Adipose tissue (tissue), 3 donors: ENCODE results near the gene HOMEZ. TPM values are rescaled to one million over a fixed set of nuclear protein-coding genes. Genes with fewer than 3 reads are reported as not detected.
A peak's percentile ranks its signal among the peaks of the same experiment; 100 is the strongest.

Source experiments
- H3K27ac ChIP-seq: one replicate; pipeline ENCODE4 v1.5.1; 2013; ENCODE audit warnings: low read depth, low read length
- WGBS, 3 donors: extraction: QIAGEN DNeasy Blood & Tissue Kit; methylation state at CpG; one replicate each; pipeline ENCODE4 v1.1.7; 2013; 5-methylcytosine and 5-hydroxymethylcytosine counted together
- polyA plus RNA-seq, 3 donors: library from polyadenylated mRNA; stranded (reverse); fragments of 200-250 nt; gene quantifications; one replicate each; pipeline ENCODE4 v1.2.3, GENCODE V29; 2013
- donor health status: healthy with polysubstance abuse.
- donor health status: Bipolar disorder and iron deficiency.
- donor health status: healthy.

HOMEZ gene
- polyA plus RNA-seq, 3 donors = 3.5 to 6.4 (median 3.8) TPM

DNA sequence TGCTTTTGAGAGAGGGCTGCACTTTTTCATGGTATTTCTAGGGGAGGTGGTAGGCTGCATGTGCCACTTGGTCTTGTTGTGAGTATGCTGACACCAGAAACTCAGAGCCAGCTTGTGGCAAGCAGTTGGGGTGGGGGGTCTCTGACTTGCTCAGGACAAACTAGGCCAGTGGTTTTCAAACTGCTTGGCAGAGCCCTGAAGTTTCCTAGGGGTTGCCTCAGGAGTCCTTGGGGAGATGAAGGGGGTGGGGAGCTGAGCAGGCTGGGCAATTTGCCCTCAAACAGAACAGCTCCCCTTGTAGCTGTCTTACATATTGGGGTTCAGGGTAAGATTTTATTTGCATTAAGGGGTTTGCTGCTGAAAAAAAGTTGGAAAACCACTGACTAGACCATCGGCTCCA lies 24.6 kb upstream of the HOMEZ start:
- WGBS, 3 donors = 85 to 93% (median 92%) methylated on average over 1 of the region's 1 CpG
- no peak overlapping the region for H3K27ac ChIP-seq

DNA sequence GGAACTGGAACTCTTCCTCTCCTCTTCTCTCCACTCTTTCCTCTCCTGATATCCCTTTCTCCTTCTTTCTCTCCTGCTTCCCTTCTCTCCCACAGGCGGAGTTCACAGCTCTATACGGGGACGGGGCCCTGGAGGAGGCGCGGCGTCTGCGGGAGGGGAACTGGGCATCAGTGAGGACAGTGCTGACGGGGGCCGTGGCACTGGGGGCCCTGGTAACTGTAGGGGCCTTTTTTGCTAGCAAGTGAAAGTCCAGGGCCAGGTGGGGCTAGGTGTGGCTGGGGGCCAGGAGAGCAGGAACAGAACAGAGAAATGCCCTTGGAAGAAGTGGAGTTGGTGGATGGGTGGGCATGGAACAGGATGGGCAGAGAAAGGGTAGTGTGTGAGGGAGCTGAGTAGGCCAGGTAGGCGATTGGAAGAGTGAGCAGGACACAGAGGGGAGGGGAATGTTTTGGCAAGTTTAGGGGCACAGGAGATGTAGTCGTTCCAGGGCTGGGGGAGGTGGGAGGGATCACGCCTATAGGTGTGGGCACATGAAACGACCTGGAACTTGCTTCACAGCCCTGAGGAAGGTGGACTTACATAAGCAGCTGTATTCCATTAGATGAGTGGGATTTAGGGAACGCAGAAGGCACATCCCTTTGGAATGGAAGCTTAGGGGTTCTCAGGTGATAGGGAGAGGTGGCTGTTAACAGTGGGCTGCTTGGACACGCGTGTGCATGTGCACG lies 23.0 kb upstream of the HOMEZ start:
- H3K27ac ChIP-seq = no peak overlapping the region
- 79 to 84% (median 84%) methylated on average over 17 of the region's 17 CpGs for WGBS, 3 donors

- no peak overlapping the region for H3K27ac ChIP-seq
- WGBS, 3 donors = 82 to 88% (median 84%) methylated on average over 22 of the region's 22 CpGs
These were observed 22.0 kb upstream of the HOMEZ start for GRCh38 chr14:23307687-23308644.

DNA sequence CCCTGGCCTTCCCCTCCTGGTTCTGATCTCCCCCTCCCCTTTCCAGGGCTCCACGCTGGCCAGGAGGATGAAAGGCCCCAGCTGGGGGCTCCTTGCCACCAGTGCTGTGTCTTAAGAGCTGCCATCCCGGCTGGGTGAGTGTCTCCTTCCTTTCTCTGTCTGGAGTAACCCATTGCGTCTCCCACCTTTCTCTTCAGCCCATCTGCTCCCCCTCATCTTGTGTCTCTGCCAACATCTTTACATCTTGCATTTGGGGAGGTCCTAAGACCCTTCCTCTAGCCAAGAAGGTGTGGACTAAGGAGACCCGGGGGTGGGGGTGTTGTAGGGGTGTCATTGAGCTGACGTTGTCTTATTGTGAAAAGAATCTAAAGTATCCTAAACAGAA lies 21.2 kb upstream of the HOMEZ start:
- WGBS, 3 donors = 4 to 17% (median 11%) methylated on average over 5 of the region's 5 CpGs
- H3K27ac ChIP-seq = peak overlapping the region; percentile 7

DNA sequence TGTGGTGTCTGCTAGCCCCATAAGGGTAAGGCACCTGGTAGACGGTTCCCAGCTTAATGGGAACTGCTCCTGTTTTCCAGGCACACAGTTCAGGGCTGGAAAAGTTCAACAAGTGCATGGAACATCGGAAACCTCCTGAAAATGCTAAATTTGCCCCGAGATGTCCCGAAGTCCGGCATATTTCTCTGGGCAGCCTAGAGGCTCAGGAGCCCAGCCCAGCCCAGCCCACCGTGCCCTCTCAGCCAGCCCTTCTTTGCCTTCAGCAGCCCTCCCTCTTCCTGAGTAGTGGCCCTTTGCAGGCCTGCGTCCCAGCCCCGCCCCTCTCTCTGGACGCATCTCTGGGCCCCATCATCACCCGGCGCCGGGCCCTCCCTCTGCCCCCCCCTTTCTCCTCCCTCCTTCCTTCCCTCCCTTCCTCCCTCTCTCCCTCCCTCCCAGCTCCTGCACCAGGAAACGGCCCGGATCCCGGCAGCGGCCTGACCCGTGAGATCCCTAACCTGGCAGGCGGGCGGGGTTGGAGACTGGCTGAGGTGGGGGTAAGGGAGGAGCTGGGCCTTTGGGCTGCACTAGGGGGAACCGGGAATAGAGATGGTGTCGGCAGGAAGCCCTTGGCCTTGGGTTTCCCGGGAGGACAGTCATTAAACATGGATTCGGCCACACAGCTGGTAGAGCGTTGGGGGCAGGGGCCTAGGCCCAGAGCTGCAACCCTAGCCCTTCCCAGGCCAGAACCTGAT lies 20.6 kb upstream of the HOMEZ start, which contains the start of gene BCL2L2:
Gene BCL2L2, plus strand, starts transcription at position 422 of the 734 bp plus-strand sequence. CDS start 935 bp downstream, outside the sequence.
- H3K27ac ChIP-seq = peak within 1 kb of the TSS; percentile 7
- WGBS, 3 donors = 2 to 3% (median 2%) methylated on average over 19 to 24 of the region's 24 CpGs

GRCh38 chr14:23302290-23303225 lies 16.6 kb upstream of the HOMEZ start, which contains the start of gene PPP1R3E:
Gene PPP1R3E (minus strand): TSS chr14:23302859. CDS start chr14:23302576, 283 bp downstream.
- WGBS, 3 donors = 2 to 3% (median 3%) methylated on average over 63 to 81 of the region's 81 CpGs

GRCh38 chr14:23301969-23302289 lies 16.0 kb upstream of the HOMEZ start:
- WGBS, 3 donors = 0 to 1% (median 0%) methylated on average over 16 to 25 of the region's 25 CpGs
- H3K27ac ChIP-seq = peak overlapping the region; percentile 31

More at GRCh38 chr14:23302290-23303225, 16.6 kb upstream of the HOMEZ start, which contains the start of gene PPP1R3E:
- H3K27ac ChIP-seq = peak within 1 kb of the TSS; percentile 31

DNA sequence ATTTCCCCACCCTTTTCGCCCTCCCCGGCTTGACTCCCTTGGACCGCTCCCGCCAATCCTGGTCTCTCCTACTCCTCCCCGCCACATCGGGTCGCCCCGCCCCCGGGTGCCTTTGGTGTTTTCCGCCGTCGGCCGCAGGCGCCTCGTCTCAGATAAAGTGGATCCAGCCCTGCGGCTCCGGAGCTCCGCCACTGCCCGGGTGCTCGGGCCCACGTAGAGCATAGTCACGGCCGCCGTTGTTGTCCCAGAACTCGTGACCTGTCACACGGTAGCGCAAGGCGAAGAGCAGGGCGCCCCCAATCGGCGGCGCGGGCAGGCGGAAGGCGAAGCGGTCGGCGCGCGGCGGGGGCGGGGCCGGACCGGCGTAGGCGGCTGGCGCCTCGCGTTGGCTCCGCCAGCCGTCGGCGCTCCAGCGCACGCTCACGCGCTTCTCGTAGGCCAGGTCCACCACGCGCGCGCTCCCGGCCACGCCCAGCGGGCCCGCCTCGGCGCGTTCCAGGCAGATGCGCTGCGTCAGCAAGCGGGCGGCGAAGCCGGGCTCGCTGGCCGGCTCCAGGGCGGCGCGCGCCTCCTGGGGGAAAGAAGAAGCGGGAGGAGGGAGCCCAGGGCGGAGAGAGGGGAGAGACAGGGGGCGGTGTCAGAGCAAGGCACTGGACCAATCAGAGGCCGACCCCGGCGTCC lies 15.5 kb upstream of the HOMEZ start:
- 0% methylated on average over 64 to 87 of the region's 87 CpGs for WGBS, 3 donors
- H3K27ac ChIP-seq = peak overlapping the region; percentile 91

GRCh38 chr14:23300687-23301223 lies 14.8 kb upstream of the HOMEZ start:
- H3K27ac ChIP-seq = peak overlapping the region; percentile 89
- 2 to 4% (median 2%) methylated on average over 13 of the region's 13 CpGs for WGBS, 3 donors

DNA sequence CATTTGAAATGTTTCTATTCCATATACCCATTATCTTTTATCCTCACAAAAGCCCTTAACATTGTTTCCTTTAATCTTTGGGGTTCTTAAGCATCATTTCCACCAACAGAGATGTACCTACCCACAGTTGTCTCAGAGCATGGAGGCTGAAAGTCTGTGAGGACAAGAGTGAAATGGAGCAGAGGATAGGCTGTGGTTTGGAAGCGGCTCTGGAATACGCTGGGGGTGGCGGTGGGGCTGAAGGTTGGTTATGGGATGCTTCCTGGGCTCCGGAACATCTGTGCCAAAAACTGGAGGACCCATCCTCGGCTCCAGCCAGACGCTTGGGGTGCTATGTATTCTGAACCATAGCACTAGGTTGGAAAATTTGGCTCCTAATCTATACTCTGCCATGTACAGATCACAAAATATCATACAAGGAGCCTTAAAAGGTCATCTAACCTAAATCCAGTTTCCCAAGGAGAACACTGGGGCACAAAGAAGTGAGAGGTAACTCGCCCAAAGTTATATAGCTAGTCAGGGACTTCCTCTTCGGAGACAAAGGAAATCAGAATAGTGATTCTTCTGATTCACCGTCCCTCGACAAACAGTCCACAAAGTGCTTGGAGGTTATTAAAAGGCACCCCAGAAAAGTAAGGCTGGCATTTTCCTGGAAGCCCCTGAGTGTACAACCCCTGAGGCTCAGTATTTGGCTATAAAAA lies 14.2 kb upstream of the HOMEZ start:
- H3K27ac ChIP-seq = peak overlapping the region; percentile 89
- 67 to 70% (median 67%) methylated on average over 10 of the region's 10 CpGs for WGBS, 3 donors

DNA sequence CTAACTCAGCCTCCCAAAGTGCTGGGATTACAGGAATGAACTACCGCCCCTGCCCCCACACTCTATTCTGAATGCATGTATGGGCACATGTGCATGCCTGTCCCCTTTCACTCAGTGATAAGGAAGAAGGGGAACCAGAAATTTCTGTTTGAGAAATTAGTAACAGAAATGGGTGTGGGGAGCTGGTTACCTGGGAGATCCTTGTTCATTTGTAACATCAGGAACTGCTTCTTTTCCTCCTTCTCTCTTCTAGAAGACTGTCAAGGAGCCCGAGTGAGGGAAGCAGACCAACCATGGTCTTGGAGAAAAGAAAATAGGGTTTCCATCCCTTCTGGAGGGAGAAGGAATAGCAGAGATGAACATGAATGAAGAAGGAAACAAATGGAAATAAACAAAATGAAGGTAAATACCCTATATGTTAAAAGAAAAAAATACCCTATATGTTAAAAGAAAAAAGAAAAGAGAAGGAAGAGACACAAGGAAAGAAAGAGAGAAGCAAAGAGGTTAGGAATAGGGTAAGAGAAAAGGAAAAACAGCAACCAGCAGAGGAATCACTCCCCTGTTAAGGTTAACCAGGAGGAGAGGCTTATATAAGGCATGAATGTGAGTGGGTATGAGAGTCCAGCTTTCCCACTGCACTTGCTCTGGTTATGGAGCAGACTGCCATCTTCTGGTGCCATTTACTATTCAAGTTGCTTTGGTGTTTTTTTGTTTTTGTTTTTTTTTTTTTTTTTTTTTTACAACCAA lies 13.5 kb upstream of the HOMEZ start:
- no peak overlapping the region for H3K27ac ChIP-seq
- WGBS, 3 donors = 71 to 89% (median 81%) methylated on average over 2 of the region's 2 CpGs

DNA sequence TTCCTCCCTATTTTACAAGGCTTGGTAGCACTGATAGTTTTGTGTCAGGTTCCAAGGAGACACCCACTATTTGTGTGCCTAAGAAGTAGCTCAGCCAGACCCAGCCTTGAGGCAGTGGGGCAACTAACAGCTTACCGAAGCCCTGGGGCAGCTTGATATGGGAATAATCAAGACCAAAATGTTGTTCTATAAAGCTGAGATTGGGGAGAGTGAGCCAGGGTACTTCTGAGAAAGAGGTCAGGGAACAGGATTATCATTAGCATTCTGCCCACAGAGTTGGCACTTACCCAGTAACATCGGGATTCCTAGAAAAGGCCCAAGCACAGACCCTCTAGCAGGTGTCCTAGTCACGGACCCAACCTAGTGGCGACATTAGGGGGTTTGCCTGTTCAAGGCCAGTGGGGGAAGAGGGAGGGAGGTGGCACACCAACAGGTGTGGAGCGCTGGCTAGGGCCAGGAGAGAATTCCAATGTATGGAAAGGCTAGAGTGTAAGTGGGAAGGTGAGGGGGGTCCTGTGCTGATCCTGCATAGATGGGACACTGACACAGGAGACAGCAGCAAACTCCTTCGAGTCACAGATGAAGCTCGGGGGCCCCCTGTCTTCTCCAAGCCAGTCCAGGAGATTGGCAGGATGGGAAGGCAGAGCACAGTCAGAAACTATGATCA lies 11.8 kb upstream of the HOMEZ start:
- no peak overlapping the region for H3K27ac ChIP-seq
- WGBS, 3 donors = 76 to 93% (median 88%) methylated on average over 7 of the region's 7 CpGs

DNA sequence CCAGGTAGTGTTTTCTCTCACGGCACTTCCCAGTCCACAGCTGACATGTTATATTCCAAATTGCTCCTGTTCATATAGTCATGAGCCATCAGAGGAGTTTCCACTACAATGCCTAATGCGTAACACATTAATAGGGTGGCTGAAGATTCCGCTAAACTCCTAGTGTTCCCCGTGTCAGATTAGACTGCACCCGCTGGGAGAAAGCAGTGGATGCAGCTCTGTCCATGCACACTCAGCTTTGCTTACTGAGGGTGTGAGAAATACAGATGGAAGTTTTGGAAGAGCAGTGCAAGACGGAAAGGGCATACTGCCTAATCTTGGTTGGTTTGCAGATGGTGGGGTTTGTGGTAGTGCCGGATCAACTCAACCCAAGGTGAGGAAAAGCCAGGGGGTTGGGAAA lies 11.2 kb upstream of the HOMEZ start:
- no peak overlapping the region for H3K27ac ChIP-seq

DNA sequence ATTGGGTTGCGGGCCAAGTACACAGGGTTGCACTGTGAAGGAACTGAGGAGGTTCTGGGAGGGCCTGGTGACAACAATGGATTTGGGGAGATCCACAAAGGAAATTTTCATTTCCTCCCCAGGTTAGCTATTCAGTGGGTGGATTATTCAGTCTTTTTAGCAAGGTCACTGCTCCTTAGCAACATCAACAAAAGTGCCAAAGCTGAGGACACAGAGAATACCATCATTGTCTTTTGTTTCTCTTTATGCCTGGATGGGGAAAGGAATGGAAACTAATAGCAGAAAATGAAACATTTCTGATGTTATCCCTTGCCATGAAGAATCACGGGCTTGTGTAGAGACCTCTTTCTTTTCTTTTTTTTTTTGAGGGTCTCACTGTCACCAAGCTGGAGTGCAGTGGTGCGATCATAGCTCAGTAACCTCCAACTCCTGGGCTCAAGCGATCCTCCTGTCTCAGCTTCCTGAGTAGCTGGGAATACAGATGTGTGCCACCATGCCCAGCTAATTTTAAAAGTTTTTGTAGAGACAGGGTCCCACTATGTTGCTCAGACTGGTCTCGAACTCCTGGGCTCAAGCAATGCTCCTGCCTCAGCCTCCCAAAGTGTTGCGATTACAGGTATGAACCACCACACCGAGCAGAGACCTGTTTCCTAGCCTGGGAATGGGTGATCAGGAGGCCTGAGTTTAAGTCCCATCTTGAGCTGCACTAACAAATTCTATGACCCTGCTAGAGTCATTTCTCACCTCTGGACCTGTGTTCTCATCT lies 10.3 kb upstream of the HOMEZ start:
- H3K27ac ChIP-seq = no peak overlapping the region
- 92 to 93% (median 92%) methylated on average over 7 of the region's 7 CpGs for WGBS, 3 donors

More for the DNA sequence above, 11.2 kb upstream of the HOMEZ start:
- 86 to 94% (median 90%) methylated on average over 7 of the region's 7 CpGs for WGBS, 3 donors
